Measurements from ENCODE around the gene RNU6-9. TPM values are rescaled to one million over a fixed set of nuclear protein-coding genes. Genes with fewer than 3 reads are reported as not detected.

Gene RNU6-9
- total and polyA plus RNA-seq, 2 of the 13 experiments (the other 11 are each of a cell fraction or from before 2014, with no cell fraction given) = under 0.01 TPM; not detected in 1

DNA sequence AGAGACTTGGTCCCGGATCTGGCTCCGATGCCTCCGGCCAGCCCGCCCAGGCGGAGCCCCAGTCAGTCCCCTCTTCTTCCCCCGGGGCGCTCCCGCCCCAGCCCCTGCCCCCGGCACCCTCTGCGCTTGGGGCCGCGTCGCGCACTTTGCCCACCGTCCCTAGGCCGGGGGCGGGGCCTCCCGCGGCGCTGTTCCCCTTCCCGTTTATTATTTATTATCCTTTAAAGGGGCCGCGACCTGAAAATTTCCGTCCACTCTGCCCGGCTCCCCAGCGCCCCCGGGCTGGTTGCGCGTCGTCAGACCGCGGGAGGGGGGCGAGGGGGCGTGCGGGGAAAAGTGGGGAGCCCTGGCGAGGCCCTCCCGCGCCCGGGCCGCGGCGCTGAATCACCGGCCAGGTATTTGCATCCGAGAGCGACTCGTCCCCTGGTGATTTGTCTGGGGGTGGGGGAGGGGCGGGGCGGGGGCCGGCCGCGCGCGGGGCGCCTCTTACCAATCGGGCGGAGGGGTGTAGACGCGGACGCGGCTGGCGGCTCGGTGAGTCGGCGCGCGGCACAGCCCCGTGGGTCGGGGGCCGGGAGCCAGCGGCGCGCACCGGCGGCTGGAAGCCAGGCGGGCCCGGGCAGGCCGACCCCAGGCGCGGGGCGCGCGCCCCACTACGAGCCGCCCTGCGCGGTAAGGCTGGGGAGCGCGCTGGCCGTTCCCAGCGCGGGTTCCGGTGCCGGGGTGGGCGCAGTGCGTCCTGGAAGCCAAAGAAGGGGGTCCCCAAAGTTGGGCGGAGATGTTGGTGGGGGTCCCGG, 32.4 kb downstream of the RNU6-9 start, which contains the start of gene ARID3A (continued):
- TF ChIP-seq, protein P1, sequence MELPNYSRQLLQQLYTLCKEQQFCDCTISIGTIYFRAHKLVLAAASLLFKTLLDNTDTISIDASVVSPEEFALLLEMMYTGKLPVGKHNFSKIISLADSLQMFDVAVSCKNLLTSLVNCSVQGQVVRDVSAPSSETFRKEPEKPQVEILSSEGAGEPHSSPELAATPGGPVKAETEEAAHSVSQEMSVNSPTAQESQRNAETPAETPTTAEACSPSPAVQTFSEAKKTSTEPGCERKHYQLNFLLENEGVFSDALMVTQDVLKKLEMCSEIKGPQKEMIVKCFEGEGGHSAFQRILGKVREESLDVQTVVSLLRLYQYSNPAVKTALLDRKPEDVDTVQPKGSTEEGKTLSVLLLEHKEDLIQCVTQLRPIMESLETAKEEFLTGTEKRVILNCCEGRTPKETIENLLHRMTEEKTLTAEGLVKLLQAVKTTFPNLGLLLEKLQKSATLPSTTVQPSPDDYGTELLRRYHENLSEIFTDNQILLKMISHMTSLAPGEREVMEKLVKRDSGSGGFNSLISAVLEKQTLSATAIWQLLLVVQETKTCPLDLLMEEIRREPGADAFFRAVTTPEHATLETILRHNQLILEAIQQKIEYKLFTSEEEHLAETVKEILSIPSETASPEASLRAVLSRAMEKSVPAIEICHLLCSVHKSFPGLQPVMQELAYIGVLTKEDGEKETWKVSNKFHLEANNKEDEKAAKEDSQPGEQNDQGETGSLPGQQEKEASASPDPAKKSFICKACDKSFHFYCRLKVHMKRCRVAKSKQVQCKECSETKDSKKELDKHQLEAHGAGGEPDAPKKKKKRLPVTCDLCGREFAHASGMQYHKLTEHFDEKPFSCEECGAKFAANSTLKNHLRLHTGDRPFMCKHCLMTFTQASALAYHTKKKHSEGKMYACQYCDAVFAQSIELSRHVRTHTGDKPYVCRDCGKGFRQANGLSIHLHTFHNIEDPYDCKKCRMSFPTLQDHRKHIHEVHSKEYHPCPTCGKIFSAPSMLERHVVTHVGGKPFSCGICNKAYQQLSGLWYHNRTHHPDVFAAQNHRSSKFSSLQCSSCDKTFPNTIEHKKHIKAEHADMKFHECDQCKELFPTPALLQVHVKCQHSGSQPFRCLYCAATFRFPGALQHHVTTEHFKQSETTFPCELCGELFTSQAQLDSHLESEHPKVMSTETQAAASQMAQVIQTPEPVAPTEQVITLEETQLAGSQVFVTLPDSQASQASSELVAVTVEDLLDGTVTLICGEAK (IDR thresholded peaks at IDR 0.05) = no peak
- TF ChIP-seq, protein P1 (CRISPR knock-in tag; IDR thresholded peaks at IDR 0.05) = no peak; the same call in 1 of the 2 replicates
- TF ChIP-seq ZNF44 (CRISPR knock-in tag; IDR thresholded peaks at IDR 0.05) (no peak), SP1 (IDR thresholded peaks at IDR 0.05) (no peak), SP1 (CRISPR knock-in tag; IDR thresholded peaks at IDR 0.05) (peak; percentile 46), SRSF1 (optimal IDR thresholded peaks at IDR 0.05; ENCODE audit: low read depth, low read length) (peak; percentile 95), ZNF136 (CRISPR knock-in tag; IDR thresholded peaks at IDR 0.05; ENCODE audit: low read depth) (no peak), ZNF746 (CRISPR knock-in tag; IDR thresholded peaks at IDR 0.05) (no peak), RARA (CRISPR knock-in tag; IDR thresholded peaks at IDR 0.05) (no peak), ZNF709 (CRISPR knock-in tag; IDR thresholded peaks at IDR 0.05) (no peak), TBL1XR1 (IDR thresholded peaks at IDR 0.05; ENCODE audit: borderline replicate concordance, low read length, partially characterized antibody) (peak; percentile 33), MED8 (CRISPR knock-in tag; IDR thresholded peaks at IDR 0.05; ENCODE audit: insufficient replicate concordance) (no peak), FOXP1 (IDR thresholded peaks at IDR 0.05) (no peak), FOXP1 (CRISPR knock-in tag; IDR thresholded peaks at IDR 0.05) (peak; percentile 18; the same call in 1 of the 2 replicates), ZBTB7B (CRISPR knock-in tag; IDR thresholded peaks at IDR 0.05) (no peak; the same call in 1 of the 2 replicates), ZNF230 (CRISPR knock-in tag; IDR thresholded peaks at IDR 0.05) (no peak), RBFOX2 (IDR thresholded peaks at IDR 0.05; ENCODE audit: low read depth, low read length) (peak; percentile 83), SALL2 (CRISPR knock-in tag; IDR thresholded peaks at IDR 0.05) (no peak), POLR2A (IDR thresholded peaks at IDR 0.05; ENCODE audit: insufficient read depth in 1 of 2, low read depth in 2 of 2, low read length in 2 of 2) (peak in 1 of 2 experiments; percentile 52; a peak in 3 of 4 replicates)
- TF ChIP-seq, protein P2, sequence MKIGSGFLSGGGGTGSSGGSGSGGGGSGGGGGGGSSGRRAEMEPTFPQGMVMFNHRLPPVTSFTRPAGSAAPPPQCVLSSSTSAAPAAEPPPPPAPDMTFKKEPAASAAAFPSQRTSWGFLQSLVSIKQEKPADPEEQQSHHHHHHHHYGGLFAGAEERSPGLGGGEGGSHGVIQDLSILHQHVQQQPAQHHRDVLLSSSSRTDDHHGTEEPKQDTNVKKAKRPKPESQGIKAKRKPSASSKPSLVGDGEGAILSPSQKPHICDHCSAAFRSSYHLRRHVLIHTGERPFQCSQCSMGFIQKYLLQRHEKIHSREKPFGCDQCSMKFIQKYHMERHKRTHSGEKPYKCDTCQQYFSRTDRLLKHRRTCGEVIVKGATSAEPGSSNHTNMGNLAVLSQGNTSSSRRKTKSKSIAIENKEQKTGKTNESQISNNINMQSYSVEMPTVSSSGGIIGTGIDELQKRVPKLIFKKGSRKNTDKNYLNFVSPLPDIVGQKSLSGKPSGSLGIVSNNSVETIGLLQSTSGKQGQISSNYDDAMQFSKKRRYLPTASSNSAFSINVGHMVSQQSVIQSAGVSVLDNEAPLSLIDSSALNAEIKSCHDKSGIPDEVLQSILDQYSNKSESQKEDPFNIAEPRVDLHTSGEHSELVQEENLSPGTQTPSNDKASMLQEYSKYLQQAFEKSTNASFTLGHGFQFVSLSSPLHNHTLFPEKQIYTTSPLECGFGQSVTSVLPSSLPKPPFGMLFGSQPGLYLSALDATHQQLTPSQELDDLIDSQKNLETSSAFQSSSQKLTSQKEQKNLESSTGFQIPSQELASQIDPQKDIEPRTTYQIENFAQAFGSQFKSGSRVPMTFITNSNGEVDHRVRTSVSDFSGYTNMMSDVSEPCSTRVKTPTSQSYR (CRISPR knock-in tag; IDR thresholded peaks at IDR 0.05; ENCODE audit: borderline replicate concordance) = peak; percentile 73

Data from HepG2 (cell line).